Spleen (tissue), 7 donors: ENCODE measurements around the gene SRPK2.

Experiments used
- POLR2A ChIP-seq, 3 donors: fragments of 450-650 bp; IDR thresholded peaks; one replicate each; pipeline ENCODE4 v1.5.1; 2017; ENCODE audit warnings: antibody characterized with exemption in 3 of 3, mild to moderate bottlenecking in 1 of 3
- TF ChIP-seq, protein P1 (sequence below), 11 experiments: fragments of 200-600 bp in 7 of 11; fragments of 450-650 bp in 4 of 11; sonication (generic) in 4 of 11; IDR thresholded peaks in 8 of 11; conservative IDR thresholded peaks in 3 of 11; 1 replicate in 7 of 11; 2 replicates in 4 of 11; pipeline versions ENCODE4 v1.4.0 to v1.8.0; 2016 to 2021; ENCODE audit warnings: antibody characterized with exemption in 11 of 11, inconsistent platforms in 4 of 11, mild to moderate bottlenecking in 1 of 11
- donor health status: DM: no; HTN: no; CAD: no; lungs with moderate emphysema.
- donor health status: DM: no; HTN: no; CAD: no.
- donor health status: DM: no; HTN: no; CAD: no.

DNA sequence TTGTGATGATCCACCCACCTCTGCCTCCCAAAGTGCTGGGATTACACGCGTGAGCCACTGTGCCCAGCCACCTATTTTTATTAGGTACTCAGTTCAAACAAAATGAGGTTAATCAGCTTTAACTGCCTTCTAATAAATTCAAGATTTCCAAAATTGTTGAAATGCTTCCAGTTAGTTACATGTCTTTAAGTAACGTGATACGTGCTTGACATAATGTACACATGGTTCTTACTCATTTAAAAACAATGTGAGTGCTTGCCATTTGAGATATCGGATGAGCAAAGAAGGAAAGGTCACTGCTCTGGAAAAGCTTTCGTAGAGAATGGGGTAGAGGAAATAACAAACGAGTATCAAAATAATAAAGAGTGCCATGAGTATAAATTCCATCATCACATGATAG lies 291.1 kb downstream of the SRPK2 start:
- TF ChIP-seq, protein P1, sequence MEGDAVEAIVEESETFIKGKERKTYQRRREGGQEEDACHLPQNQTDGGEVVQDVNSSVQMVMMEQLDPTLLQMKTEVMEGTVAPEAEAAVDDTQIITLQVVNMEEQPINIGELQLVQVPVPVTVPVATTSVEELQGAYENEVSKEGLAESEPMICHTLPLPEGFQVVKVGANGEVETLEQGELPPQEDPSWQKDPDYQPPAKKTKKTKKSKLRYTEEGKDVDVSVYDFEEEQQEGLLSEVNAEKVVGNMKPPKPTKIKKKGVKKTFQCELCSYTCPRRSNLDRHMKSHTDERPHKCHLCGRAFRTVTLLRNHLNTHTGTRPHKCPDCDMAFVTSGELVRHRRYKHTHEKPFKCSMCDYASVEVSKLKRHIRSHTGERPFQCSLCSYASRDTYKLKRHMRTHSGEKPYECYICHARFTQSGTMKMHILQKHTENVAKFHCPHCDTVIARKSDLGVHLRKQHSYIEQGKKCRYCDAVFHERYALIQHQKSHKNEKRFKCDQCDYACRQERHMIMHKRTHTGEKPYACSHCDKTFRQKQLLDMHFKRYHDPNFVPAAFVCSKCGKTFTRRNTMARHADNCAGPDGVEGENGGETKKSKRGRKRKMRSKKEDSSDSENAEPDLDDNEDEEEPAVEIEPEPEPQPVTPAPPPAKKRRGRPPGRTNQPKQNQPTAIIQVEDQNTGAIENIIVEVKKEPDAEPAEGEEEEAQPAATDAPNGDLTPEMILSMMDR (IDR thresholded peaks at IDR 0.05 in 8 of 11, conservative IDR thresholded peaks at IDR 0.05 in 3 of 11), result no peak
- TF ChIP-seq POLR2A (IDR thresholded peaks at IDR 0.05), result no peak
